Measurements from ENCODE around the gene TTYH1.
A peak's percentile ranks its signal among the peaks of the same experiment; 100 is the strongest.
"Not testable (repeated sequence)": the region's sequence is repeated elsewhere in the genome, so short reads cannot be mapped to it uniquely, and the experiment has no call there.

The TTYH1 gene

GRCh38 chr19:54446349-54446748 is 31.1 kb downstream of the TTYH1 start:
- not testable (repeated sequence) for DNase-seq

- DNase-seq, result peak; percentile 37 to 44
Measured at GRCh38 chr19:54448040-54448773, 32.9 kb downstream of the TTYH1 start.

- DNase-seq, result peak; percentile 96 to 97
Measured at GRCh38 chr19:54448774-54449700, 33.8 kb downstream of the TTYH1 start, which contains the start of gene LENG8. Gene LENG8 (plus strand): TSS chr19:54449199. CDS start chr19:54451345, 2,146 bp downstream.

GRCh38 chr19:54449701-54450069 is 34.4 kb downstream of the TTYH1 start:
- no peak for DNase-seq

- no peak for DNase-seq
Measured at GRCh38 chr19:54451331-54451871, 36.1 kb downstream of the TTYH1 start.

GRCh38 chr19:54451997-54452396 is 36.7 kb downstream of the TTYH1 start:
- no peak for DNase-seq

- no peak for DNase-seq
Measured at GRCh38 chr19:54452626-54453025, 37.4 kb downstream of the TTYH1 start.

- DNase-seq, result no peak
Measured at GRCh38 chr19:54453921-54454780, 38.9 kb downstream of the TTYH1 start.

GRCh38 chr19:54454781-54455675 is 39.8 kb downstream of the TTYH1 start:
- DNase-seq, result no peak

- DNase-seq, result no peak
Measured at GRCh38 chr19:54455786-54456422, 40.6 kb downstream of the TTYH1 start.

GRCh38 chr19:54456423-54457373 is 41.4 kb downstream of the TTYH1 start:
- no peak for DNase-seq

GRCh38 chr19:54457773-54458647 is 42.7 kb downstream of the TTYH1 start:
- no peak for DNase-seq

GRCh38 chr19:54458648-54459281 is 43.5 kb downstream of the TTYH1 start:
- no peak for DNase-seq

- no peak for DNase-seq
Measured at GRCh38 chr19:54459282-54460229, 44.3 kb downstream of the TTYH1 start.

GRCh38 chr19:54460230-54461005 is 45.2 kb downstream of the TTYH1 start:
- DNase-seq, result no peak

- no peak for DNase-seq
Measured at GRCh38 chr19:54461210-54461609, 45.9 kb downstream of the TTYH1 start.
